H1 (cell line): ENCODE results near the gene OR2V1.

Experiments used
- CHD2 ChIP-seq: IDR thresholded peaks from 2 replicates; pipeline ENCODE4 v1.6.1; 2012; ENCODE audit warnings: low read length, improper control_type of control experiment
- CREB1 ChIP-seq: IDR thresholded peaks from 2 replicates; pipeline ENCODE4 v1.6.1; 2012; ENCODE audit warnings: inconsistent platforms
- EP300 ChIP-seq, 2 experiments: IDR thresholded peaks; 1 replicate in 1 of 2; 2 replicates in 1 of 2; pipeline ENCODE4 v1.6.1; 2011 to 2012; ENCODE audit warnings: low read depth in 2 of 2, low read length in 2 of 2, mild to moderate bottlenecking in 2 of 2, borderline replicate concordance in 1 of 2, inconsistent platforms in 1 of 2, moderate library complexity in 1 of 2
- EZH2 ChIP-seq: fragments of 200-600 bp; sonication (generic); IDR thresholded peaks from 2 replicates; pipeline ENCODE4 v1.7.1; 2012; ENCODE audit warnings: low read depth, mild to moderate bottlenecking, moderate library complexity, low read length, inconsistent platforms; ENCODE audit not compliant: severe bottlenecking
- KDM5A ChIP-seq: fragments of 200-600 bp; IDR thresholded peaks from 2 replicates; pipeline ENCODE4 v1.7.1; 2012; ENCODE audit warnings: mild to moderate bottlenecking, low read length, inconsistent platforms, mixed read lengths
- MAX ChIP-seq: IDR thresholded peaks from 2 replicates; pipeline ENCODE4 v1.6.1; 2012; ENCODE audit warnings: inconsistent platforms
- POLR2A ChIP-seq, 2 experiments: IDR thresholded peaks; 1 replicate in 1 of 2; 2 replicates in 1 of 2; pipeline ENCODE4 v1.6.1; 2011; ENCODE audit warnings: low read depth in 2 of 2, low read length in 2 of 2, mild to moderate bottlenecking in 2 of 2; ENCODE audit errors: control extremely low read depth in 1 of 2
- RBBP5 ChIP-seq: IDR thresholded peaks from 2 replicates; pipeline ENCODE4 v1.7.1; 2012; ENCODE audit warnings: low read depth, mild to moderate bottlenecking, inconsistent platforms, low read length, moderate library complexity, borderline replicate concordance
- TAF1 ChIP-seq: IDR thresholded peaks from 2 replicates; pipeline ENCODE4 v1.6.1; 2011; ENCODE audit warnings: mild to moderate bottlenecking, low read depth, low read length
- TF ChIP-seq, protein P1 (sequence below), 3 experiments: IDR thresholded peaks; 1 replicate in 2 of 3; 2 replicates in 1 of 3; pipeline versions ENCODE4 v1.5.1 to v1.6.1; 2011; ENCODE audit warnings: low read length in 3 of 3, mild to moderate bottlenecking in 3 of 3, inconsistent platforms in 2 of 3, low read depth in 1 of 3, moderate library complexity in 1 of 3; ENCODE audit not compliant: insufficient read depth in 1 of 3; ENCODE audit errors: control extremely low read depth in 1 of 3

DNA sequence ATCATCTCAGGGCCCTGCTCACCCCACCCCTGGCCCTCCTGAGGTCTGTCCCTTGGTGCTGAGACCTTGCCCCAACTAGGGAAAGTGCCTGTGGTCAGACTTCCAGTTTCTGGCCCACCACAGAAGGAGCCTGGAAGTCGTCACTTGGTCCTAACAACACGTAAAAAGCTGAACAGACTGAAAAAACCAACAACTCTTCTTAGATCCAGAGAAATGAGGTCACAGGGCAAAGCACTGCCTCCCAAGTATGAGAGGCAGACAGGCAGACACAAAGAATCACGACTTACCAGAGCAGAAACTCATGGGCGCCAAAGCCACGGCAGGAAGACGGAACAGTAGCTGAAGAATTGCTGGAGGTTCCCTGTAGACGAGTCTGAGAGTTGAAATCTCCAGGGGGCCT is 38.5 kb downstream of the OR2V1 start:
- TF ChIP-seq RBBP5 (no peak), CREB1 (no peak), TAF1 (no peak), POLR2A (IDR thresholded peaks at IDR 0.05; ENCODE audit: control extremely low read depth in 1 of 2, low read depth in 2 of 2, low read length in 2 of 2) (no peak), KDM5A (no peak), EP300 (IDR thresholded peaks at IDR 0.05; ENCODE audit: borderline replicate concordance in 1 of 2, low read depth in 2 of 2, low read length in 2 of 2) (no peak), MAX (no peak), CHD2 (no peak), EZH2 (no peak)
- TF ChIP-seq, protein P1, sequence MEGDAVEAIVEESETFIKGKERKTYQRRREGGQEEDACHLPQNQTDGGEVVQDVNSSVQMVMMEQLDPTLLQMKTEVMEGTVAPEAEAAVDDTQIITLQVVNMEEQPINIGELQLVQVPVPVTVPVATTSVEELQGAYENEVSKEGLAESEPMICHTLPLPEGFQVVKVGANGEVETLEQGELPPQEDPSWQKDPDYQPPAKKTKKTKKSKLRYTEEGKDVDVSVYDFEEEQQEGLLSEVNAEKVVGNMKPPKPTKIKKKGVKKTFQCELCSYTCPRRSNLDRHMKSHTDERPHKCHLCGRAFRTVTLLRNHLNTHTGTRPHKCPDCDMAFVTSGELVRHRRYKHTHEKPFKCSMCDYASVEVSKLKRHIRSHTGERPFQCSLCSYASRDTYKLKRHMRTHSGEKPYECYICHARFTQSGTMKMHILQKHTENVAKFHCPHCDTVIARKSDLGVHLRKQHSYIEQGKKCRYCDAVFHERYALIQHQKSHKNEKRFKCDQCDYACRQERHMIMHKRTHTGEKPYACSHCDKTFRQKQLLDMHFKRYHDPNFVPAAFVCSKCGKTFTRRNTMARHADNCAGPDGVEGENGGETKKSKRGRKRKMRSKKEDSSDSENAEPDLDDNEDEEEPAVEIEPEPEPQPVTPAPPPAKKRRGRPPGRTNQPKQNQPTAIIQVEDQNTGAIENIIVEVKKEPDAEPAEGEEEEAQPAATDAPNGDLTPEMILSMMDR (IDR thresholded peaks at IDR 0.05; ENCODE audit: control extremely low read depth in 1 of 3, insufficient read depth in 1 of 3, low read depth in 1 of 3, low read length in 3 of 3): no peak
